Activated CD4-positive, CD25-positive, alpha-beta regulatory T cell treated with anti-CD3 and anti-CD28 coated beads, Interleukin-2, amount 50 U/mL, for 24 hours (primary cell): ENCODE measurements around the gene LAMB3.

ENCODE experiments used
- ATAC-seq, 2 donors: fragments of 150-1000 bp; cut with Tn5 transposase; one replicate each; pipeline ENCODE4 v1.10.0; 2021; ENCODE audit warnings: mild to moderate bottlenecking in 1 of 2, moderate library complexity in 1 of 2

LAMB3 gene

GRCh38 chr1:209594440-209594839, 57.8 kb downstream of the LAMB3 start:
- ATAC-seq: no peak

- no peak for ATAC-seq
Measured at GRCh38 chr1:209593747-209594146, 58.5 kb downstream of the LAMB3 start.

DNA sequence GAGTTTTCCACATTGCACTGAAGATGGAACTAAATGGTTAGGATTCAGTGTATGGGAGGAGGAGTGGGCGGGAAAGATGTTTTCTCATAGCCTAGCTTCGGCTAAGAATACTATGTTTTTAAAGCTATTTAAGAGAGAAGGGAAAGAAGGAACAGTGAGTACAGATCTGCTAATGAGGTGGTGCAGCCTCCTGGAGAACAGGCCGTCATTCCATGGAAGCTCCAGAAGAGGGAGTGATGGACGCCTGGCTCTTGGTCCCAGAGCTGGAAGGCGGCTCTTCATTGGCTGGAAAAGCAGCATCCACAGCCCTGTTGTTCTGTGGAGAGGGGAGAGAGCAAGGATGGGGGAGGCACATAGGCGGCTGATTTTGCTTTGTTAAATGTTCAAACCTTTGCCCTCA, 61.8 kb downstream of the LAMB3 start:
- ATAC-seq: no peak

GRCh38 chr1:209589863-209590262, 62.4 kb downstream of the LAMB3 start:
- ATAC-seq: no peak

DNA sequence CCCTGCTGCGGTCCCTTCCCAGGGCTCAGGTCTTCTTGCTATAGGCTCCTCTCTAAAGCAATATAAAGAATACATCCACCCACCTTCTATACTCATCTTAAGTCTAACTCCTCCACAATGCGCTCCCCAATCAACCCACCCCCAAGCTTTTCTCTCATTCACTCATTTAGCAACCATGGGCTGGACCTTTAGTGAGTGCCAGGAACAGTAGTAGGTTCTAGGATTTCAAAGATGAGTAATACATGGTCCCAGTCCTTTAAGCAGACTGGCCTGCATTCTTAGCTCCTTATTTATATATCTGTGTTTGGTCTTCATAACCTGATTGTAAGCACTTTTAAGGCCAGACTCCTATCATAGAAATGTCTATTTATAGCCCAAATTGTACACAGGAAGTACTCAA, 62.8 kb downstream of the LAMB3 start:
- ATAC-seq: no peak

DNA sequence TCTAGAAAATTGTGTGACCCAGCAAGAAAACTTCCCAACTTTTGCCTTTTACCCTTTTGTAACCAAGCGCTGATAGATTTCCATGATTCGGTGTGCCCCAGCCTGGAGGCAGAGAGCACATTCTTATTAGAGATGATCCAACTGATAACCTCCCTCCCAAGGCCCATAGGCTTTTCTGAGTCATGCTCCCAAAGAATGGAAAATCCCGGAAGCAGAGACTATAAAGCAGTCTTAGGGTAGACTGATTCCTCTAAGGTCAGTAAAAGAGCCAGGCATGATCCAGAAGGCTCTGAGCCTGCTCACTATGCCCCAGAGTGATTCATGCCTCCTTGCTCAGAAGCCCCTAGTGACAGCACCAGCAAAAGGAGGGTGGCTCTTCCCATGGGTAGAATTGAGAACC, 64.4 kb downstream of the LAMB3 start:
- no peak for ATAC-seq

DNA sequence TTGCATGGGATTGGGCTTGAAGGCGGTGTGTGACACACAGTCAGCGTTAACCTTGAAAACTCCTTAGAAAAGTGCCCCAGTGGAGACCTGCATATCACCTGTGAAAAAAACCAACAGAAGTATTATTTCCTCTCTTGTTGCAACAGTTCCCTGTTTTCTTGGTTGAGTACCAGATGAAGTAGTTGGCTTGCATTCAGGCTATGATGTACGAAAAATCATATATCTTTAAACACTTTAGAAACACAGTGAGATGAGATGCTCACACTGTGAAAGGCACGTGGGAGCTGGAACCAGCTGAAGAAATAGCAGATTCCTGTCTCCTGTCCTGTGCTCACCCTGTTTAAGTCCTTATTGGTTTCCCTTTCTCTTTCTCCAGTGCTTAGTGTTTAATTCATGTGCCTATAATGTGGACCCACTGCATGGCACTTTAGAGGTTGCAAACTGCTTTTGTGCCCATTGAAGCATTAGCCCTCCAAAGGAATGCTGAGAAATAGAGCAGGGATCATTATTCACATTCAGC, 65.9 kb downstream of the LAMB3 start:
- no peak for ATAC-seq

DNA sequence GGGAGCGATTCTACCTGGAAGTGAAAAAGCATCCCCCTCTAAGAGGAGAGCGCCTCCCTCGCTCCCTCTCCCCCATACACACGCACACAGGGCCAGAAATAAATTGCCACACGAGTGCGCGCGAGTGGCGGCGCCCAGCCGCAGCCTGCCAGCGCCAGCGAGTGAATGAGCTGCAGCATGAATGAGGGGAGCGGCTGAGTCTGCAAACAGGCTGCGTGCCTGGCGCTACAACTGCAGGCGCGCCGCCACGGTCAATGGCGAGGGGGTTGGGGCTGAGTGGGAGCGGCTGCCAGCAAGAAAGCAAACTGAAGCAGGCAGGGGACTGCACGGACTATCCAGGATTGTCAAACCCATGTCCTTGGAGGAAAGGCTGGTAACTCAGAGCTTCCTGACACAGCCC, 66.6 kb downstream of the LAMB3 start:
- no peak for ATAC-seq

- no peak for ATAC-seq
Measured at GRCh38 chr1:209585197-209585596, 67.0 kb downstream of the LAMB3 start.

DNA sequence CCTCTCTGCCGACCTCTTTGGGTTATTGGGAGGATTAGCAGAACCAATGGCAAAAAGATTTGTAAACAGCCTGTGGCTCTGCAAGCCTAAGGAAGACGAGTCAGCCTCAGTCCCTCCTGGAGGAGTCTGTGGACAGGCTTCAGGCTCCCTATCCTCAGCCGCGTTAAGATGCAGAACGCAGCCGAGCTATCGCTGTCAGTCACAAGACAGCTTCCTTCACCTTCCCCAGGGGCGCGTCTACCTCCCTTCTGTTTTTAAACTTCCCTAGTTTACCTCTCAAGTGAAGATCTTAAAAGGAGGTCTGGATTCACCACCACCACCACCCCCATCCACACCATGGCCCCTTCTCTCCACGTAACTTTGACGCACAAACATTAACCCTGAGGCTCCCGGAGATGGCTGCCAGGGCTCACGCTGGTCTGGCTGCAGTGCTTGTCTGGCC, 68.0 kb downstream of the LAMB3 start:
- ATAC-seq: no peak

DNA sequence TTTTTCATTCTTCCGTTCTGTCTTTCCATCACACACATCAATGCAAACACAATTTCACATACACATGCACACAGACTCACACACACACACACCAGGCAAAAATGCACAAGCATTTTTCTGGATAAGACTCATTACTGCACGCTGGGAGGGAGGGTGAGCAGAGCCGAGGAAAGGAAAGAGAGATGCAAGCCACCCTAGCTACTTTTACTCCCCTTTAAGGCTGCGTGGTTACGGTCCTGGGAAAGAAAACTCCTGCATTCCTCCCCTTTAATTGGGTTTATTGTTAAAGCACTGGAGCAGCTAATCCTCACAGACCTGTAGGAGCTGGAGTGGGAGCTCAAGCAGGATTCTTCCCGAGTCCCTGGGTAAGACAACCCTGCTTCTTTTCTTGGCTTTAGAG, 68.8 kb downstream of the LAMB3 start, which contains the start of gene CAMK1G:
Gene CAMK1G (plus strand): TSS at position 307 of the 400 bp plus-strand sequence. CDS start 11,270 bp downstream, outside the sequence.
- no peak for ATAC-seq

GRCh38 chr1:209580577-209580976, 71.6 kb downstream of the LAMB3 start:
- no peak for ATAC-seq

GRCh38 chr1:209577346-209577745, 74.9 kb downstream of the LAMB3 start:
- ATAC-seq: no peak

GRCh38 chr1:209576392-209577197, 75.6 kb downstream of the LAMB3 start:
- ATAC-seq: peak; percentile 70 to 76

- ATAC-seq: no peak
Measured at GRCh38 chr1:209570743-209571142, 81.5 kb downstream of the LAMB3 start.

GRCh38 chr1:209569455-209570207, 82.6 kb downstream of the LAMB3 start:
- ATAC-seq: peak; percentile 41 to 64

- no peak for ATAC-seq
Measured at GRCh38 chr1:209567698-209568175, 84.5 kb downstream of the LAMB3 start.

DNA sequence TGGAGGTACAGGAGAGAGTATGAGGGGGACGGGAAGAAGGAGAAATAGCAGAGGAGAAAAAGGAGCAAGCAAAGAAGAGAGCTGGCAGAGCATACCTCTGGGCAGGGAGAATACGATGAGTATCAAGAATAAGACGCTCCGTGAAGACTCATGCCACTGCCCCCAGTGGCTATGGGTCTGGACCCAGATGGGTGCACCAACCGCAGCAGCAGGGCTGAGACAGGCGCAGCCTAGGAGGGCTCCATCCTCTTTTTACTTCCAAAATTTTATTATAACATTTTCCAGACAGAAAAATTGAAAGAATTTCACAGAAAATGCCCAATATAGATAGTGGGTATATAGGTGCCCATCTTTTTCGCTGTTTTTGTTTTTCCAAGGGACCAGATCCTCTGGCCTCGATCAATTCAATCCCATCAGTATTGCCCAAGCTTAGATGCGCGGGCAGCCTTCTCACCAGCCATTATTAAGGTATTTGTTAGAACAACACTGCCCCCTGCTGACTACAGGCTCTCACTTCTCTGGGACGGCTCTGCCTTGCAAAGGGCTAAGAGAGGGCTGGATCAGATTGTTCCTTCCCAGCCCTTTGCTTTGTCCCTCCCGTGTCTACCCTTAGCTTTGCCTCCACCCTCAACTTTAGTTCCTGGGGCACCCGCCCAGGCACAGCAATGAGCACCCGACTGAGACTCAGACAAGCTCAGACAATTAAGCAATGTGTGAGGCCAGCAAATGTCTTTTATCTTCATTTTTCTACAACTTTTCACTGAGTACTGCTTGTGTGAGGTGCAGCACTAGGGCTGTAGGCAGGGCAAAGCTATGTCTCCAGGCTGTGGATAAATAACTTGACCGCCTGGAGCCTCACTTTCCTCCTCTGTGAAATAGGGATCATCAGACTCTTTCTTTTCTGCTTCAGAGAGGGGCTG, 86.2 kb downstream of the LAMB3 start:
- peak; percentile 69 to 80 for ATAC-seq
